ENCODE measurements around the gene IZUMO1.

DNA sequence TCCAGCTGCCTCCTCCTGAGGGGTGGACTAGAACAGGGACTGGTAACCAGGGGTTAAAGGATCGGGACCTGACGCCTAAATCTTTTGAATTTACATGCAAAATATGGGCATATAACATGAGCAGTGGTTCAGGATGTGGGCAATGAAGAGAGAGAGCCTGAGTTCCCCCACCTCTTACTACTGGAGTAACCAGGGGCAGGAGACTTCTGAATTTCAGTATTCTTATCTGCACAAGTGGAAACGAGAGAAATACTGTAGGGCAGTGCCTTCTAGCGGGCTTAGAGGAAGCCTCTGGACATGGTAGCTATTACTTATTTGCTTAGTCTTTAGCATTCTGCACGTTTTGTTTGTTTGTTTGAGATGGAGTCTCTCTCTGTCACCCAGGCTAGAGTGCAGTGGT lies 37.8 kb upstream of the IZUMO1 start:
- TF ChIP-seq RFX5 (IDR thresholded peaks at IDR 0.05; ENCODE audit: low read depth, low read length) = no peak
- no peak for TF ChIP-seq BHLHE40 (IDR thresholded peaks at IDR 0.05; ENCODE audit: low read depth, low read length)
- TF ChIP-seq CHD1 (IDR thresholded peaks at IDR 0.05; ENCODE audit: low read depth, low read length) = no peak
- no peak for TF ChIP-seq POLR2A (IDR thresholded peaks at IDR 0.05; ENCODE audit: low read depth, low read length)
- no peak for TF ChIP-seq SMC3 (IDR thresholded peaks at IDR 0.05; ENCODE audit: low read depth, low read length)
- TF ChIP-seq, protein P1, sequence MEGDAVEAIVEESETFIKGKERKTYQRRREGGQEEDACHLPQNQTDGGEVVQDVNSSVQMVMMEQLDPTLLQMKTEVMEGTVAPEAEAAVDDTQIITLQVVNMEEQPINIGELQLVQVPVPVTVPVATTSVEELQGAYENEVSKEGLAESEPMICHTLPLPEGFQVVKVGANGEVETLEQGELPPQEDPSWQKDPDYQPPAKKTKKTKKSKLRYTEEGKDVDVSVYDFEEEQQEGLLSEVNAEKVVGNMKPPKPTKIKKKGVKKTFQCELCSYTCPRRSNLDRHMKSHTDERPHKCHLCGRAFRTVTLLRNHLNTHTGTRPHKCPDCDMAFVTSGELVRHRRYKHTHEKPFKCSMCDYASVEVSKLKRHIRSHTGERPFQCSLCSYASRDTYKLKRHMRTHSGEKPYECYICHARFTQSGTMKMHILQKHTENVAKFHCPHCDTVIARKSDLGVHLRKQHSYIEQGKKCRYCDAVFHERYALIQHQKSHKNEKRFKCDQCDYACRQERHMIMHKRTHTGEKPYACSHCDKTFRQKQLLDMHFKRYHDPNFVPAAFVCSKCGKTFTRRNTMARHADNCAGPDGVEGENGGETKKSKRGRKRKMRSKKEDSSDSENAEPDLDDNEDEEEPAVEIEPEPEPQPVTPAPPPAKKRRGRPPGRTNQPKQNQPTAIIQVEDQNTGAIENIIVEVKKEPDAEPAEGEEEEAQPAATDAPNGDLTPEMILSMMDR (conservative IDR thresholded peaks at IDR 0.05; ENCODE audit: low read depth, low read length) = 0 out of 2 replicates have a peak, but pooled peaks have one; percentile 14
- TF ChIP-seq MXI1 (IDR thresholded peaks at IDR 0.05; ENCODE audit: borderline replicate concordance, low read depth, low read length) = no peak
- no peak for TF ChIP-seq CEBPB (IDR thresholded peaks at IDR 0.05; ENCODE audit: low read depth, low read length)
- no peak for TF ChIP-seq RAD21 (IDR thresholded peaks at IDR 0.05; ENCODE audit: low read length)
- TF ChIP-seq MAFK (IDR thresholded peaks at IDR 0.05; ENCODE audit: low read depth, low read length) = no peak
- TF ChIP-seq, protein P2, sequence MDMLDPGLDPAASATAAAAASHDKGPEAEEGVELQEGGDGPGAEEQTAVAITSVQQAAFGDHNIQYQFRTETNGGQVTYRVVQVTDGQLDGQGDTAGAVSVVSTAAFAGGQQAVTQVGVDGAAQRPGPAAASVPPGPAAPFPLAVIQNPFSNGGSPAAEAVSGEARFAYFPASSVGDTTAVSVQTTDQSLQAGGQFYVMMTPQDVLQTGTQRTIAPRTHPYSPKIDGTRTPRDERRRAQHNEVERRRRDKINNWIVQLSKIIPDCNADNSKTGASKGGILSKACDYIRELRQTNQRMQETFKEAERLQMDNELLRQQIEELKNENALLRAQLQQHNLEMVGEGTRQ (IDR thresholded peaks at IDR 0.05; ENCODE audit: low read depth, low read length) = no peak
- TF ChIP-seq, protein P3, sequence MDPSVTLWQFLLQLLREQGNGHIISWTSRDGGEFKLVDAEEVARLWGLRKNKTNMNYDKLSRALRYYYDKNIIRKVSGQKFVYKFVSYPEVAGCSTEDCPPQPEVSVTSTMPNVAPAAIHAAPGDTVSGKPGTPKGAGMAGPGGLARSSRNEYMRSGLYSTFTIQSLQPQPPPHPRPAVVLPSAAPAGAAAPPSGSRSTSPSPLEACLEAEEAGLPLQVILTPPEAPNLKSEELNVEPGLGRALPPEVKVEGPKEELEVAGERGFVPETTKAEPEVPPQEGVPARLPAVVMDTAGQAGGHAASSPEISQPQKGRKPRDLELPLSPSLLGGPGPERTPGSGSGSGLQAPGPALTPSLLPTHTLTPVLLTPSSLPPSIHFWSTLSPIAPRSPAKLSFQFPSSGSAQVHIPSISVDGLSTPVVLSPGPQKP (IDR thresholded peaks at IDR 0.05; ENCODE audit: borderline replicate concordance, low read depth, low read length) = no peak
- TF ChIP-seq MAZ (IDR thresholded peaks at IDR 0.05; ENCODE audit: borderline replicate concordance, low read depth, low read length) = no peak
